GM12878 (cell line): ENCODE results near the gene RASGRP3. TPM values are rescaled to one million over a fixed set of nuclear protein-coding genes. Genes with fewer than 3 reads are reported as not detected.

Experiments
- ATAC-seq: fragments of 200-7000 bp; cut with Tn5 transposase; 3 replicates; pipeline ENCODE4 v1.9.1; 2020; ENCODE audit warnings: mild to moderate bottlenecking, moderate library complexity
- BruUV-seq: library from RNA; stranded (reverse); fragments of 400-500 nt; replicated peaks from 2 replicates; lab custom pipeline; 2021; lab: Mats Ljungman, UMichigan
- CTCF ChIA-PET: fragments of 300-600 bp; sonication (Branson Sonifier 250); formaldehyde crosslinking; extraction: SDS; loops from one replicate; lab custom pipeline; 2021; ENCODE audit warnings: inconsistent platforms; lab: Yijun Ruan, JAX
- POLR2A ChIA-PET: fragments of 350-600 bp; formaldehyde crosslinking; extraction: SDS; loops from one replicate; lab custom pipeline; 2021; ENCODE audit warnings: inconsistent platforms; lab: Charles Lee
- RAD21 ChIA-PET: fragments of 300-600 bp; sonication (Branson Sonifier 250); formaldehyde crosslinking; loops from one replicate; lab custom pipeline; 2023; ENCODE audit warnings: antibody characterized with exemption; ENCODE audit not compliant: unreplicated experiment; lab: Charles Lee
- SMC1A ChIA-PET: fragments of 300-600 bp; sonication (Branson Sonifier 250); formaldehyde crosslinking; loops from one replicate; lab custom pipeline; 2023; ENCODE audit not compliant: unreplicated experiment, uncharacterized antibody; lab: Charles Lee
- DNase-seq: peaks from one replicate; pipeline ENCODE4 v3.0.0-alpha.2; 2011; ENCODE audit warnings: low read depth, low spot score
- FAIRE-seq: peaks from 3 replicates; lab custom pipeline; 2011; peaks lifted over from hg19 to GRCh38; lab: Jason Lieb, UNC
- H2AFZ ChIP-seq: 2 replicates; pipeline ENCODE4 v1.6.0; 2011; ENCODE audit warnings: low read depth, low read length, control low read depth; ENCODE audit not compliant: control insufficient read depth
- H3K27ac ChIP-seq: 2 replicates; pipeline ENCODE4 v1.5.1; 2011; ENCODE audit warnings: control low read depth; ENCODE audit not compliant: control insufficient read depth, insufficient read depth
- H3K27me3 ChIP-seq, 2 experiments: replicated peaks in 1 of 2; 2 replicates each; pipeline versions ENCODE4 v1.6.0 to v1.6.1; 2011; ENCODE audit warnings: low read length in 1 of 2; ENCODE audit not compliant: control insufficient read depth in 2 of 2, insufficient read depth in 2 of 2
- H3K36me3 ChIP-seq, 2 experiments: 2 replicates each; pipeline ENCODE4 v1.5.1; 2011; ENCODE audit warnings: low read length in 1 of 2; ENCODE audit not compliant: control insufficient read depth in 2 of 2, insufficient read depth in 2 of 2
- H3K4me1 ChIP-seq: 2 replicates; pipeline ENCODE4 v1.6.1; 2011; ENCODE audit warnings: mild to moderate bottlenecking, low read length, moderate library complexity, mixed read lengths; ENCODE audit not compliant: control insufficient read depth, insufficient read depth
- H3K4me2 ChIP-seq: 2 replicates; pipeline ENCODE4 v1.6.0; 2011; ENCODE audit warnings: control low read depth; ENCODE audit not compliant: control insufficient read depth, insufficient read depth
- H3K4me3 ChIP-seq: fragments of 200-600 bp; sonication (generic); 2 replicates; pipeline ENCODE4 v1.5.1; 2016
- H3K79me2 ChIP-seq: 2 replicates; pipeline ENCODE4 v1.6.0; 2011; ENCODE audit warnings: low read length; ENCODE audit not compliant: control insufficient read depth, insufficient read depth
- H3K9ac ChIP-seq: 2 replicates; pipeline ENCODE4 v1.8.0; 2011; ENCODE audit warnings: low read length, control low read depth, mixed read lengths; ENCODE audit not compliant: control insufficient read depth, insufficient read depth
- H3K9me3 ChIP-seq: replicated peaks from 3 replicates; pipeline ENCODE4 v1.5.1; 2011; ENCODE audit warnings: mild to moderate bottlenecking, low read length; ENCODE audit not compliant: control insufficient read depth, insufficient read depth
- H4K20me1 ChIP-seq: 2 replicates; pipeline ENCODE4 v1.6.0; 2011; ENCODE audit not compliant: control insufficient read depth, insufficient read depth
- CBX5 ChIP-seq: sonication (generic); IDR thresholded peaks from 2 replicates; pipeline ENCODE4 v1.6.1; 2016; ENCODE audit warnings: low read depth, moderate library complexity, mild to moderate bottlenecking, inconsistent platforms
- HDAC2 ChIP-seq: fragments of 200-600 bp; sonication (generic); IDR thresholded peaks from 2 replicates; pipeline ENCODE4 v1.6.1; 2017
- IKZF2 ChIP-seq, 2 experiments: fragments of 450-650 bp; IDR thresholded peaks; 2 replicates each; pipeline ENCODE4 v1.6.1; 2017; ENCODE audit warnings: mild to moderate bottlenecking in 2 of 2, moderate library complexity in 2 of 2
- KLF5 ChIP-seq: fragments of 450-650 bp; IDR thresholded peaks from 2 replicates; pipeline ENCODE4 v1.6.1; 2014; ENCODE audit warnings: mild to moderate bottlenecking; ENCODE audit not compliant: partially characterized antibody
- NR2C1 ChIP-seq: fragments of 450-650 bp; IDR thresholded peaks from 2 replicates; pipeline ENCODE4 v1.6.1; 2017; ENCODE audit warnings: antibody characterized with exemption, mild to moderate bottlenecking, moderate library complexity
- NR2C2 ChIP-seq: IDR thresholded peaks from 2 replicates; pipeline ENCODE4 v1.6.1; 2011; ENCODE audit warnings: borderline replicate concordance, low read depth; ENCODE audit not compliant: control insufficient read depth, insufficient read length
- POLR2A ChIP-seq: IDR thresholded peaks from 2 replicates; pipeline ENCODE4 v1.6.1; 2011; ENCODE audit warnings: low read depth, mild to moderate bottlenecking, low read length
- ZNF384 ChIP-seq: IDR thresholded peaks from 2 replicates; pipeline ENCODE4 v1.6.1; 2012; ENCODE audit warnings: low read depth, mild to moderate bottlenecking, low read length, improper control_type of control experiment, borderline replicate concordance
- WGBS: methylation state at CpG from one replicate; pipeline ENCODE4 v1.1.6; 2016; ENCODE audit warnings: low lambda C conversion rate; ENCODE audit not compliant: insufficient replicate concordance, insufficient coverage; ENCODE audit errors: missing lambda C conversion rate; 5-methylcytosine and 5-hydroxymethylcytosine counted together
- in situ Hi-C: fragments of 300-500 bp; cut with MboI; formaldehyde crosslinking; loops from 9 replicates; pipeline ENCODE4 v1.14.3; 2018; ENCODE audit warnings: mixed read lengths
- intact Hi-C: fragments of 100-400 bp; cut with micrococcal nuclease; formaldehyde crosslinking; loops from one replicate; pipeline ENCODE4 v1.14.2; 2022; ENCODE audit not compliant: unreplicated experiment
- polyA plus RNA-seq, 11 experiments: library from polyadenylated mRNA; depleted of rRNA in 4 of 11; unstranded in 6 of 11; stranded (reverse) in 5 of 11; fragments of >200 nt; fragmentation: Nextera tagmentation in 4 of 11; fragmentation: Illumina TruSeq in 1 of 11; extraction: Ambion mirVana in 4 of 11; extraction: Trizol in 1 of 11; gene quantifications; 1 replicate in 1 of 11; 2 replicates in 10 of 11; pipeline versions ENCODE4 v1.2.1 to v1.2.3, GENCODE V29; 2011 to 2016; ENCODE audit warnings: inconsistent platforms in 2 of 11, missing spikeins in 2 of 11, low read depth in 1 of 11
- total RNA-seq, 4 experiments: library from RNA; depleted of rRNA in 3 of 4; stranded (reverse); fragments of >200 nt in 3 of 4; fragmentation: Illumina TruSeq in 1 of 4; extraction: Trizol in 1 of 4; gene quantifications; 2 replicates each; pipeline versions ENCODE4 v1.2.1 to v1.2.3, GENCODE V29; 2013 to 2021
- TF ChIP-seq, protein P1 (sequence below): IDR thresholded peaks from 2 replicates; pipeline ENCODE4 v1.6.1; 2012; ENCODE audit warnings: mild to moderate bottlenecking, low read depth, low read length
- TF ChIP-seq, protein P2 (sequence below): fragments of 450-650 bp; IDR thresholded peaks from 2 replicates; pipeline ENCODE4 v1.6.1; 2017; ENCODE audit warnings: mild to moderate bottlenecking, low read depth, inconsistent platforms; ENCODE audit not compliant: poor library complexity, severe bottlenecking
- TF ChIP-seq, protein P3 (sequence below): fragments of 450-650 bp; formaldehyde crosslinking; IDR thresholded peaks from 2 replicates; pipeline ENCODE4 v1.4.0; 2020; ENCODE audit warnings: mild to moderate bottlenecking, moderate library complexity

RASGRP3 gene
- total and polyA plus RNA-seq, 10 of the 15 experiments (the other 5 are each of a cell fraction or from before 2014, with no cell fraction given): 31.6 to 106 (median 64.7) TPM

DNA sequence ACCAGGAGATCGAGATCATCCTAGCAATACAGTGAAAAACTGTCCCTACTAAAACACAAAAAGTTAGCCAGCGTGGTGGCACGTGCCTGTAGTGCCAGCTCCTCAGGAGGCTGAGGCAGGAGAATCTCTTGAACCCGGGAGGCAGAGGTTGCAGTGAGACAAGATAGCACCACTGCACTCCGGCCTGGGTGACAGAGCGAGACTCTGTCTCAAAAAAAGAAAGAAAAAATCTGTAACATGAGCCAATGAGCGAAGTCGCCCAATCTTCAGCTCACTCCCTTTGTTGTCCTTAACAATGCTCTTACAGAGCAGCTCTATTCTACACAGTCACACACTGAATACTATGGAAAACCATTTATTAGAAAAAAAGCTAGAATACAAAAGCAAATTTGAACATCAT lies 100.6 kb downstream of the RASGRP3 start:
- RAD21 ChIA-PET: interaction anchor here (0.7 kb wide), 1 partner anchor 102 kb away, joined by 3 read pairs; no protein-coding TSS in a partner anchor
- no peaks in the 10 kb centered on the region for H3K4me1 ChIP-seq
- TF ChIP-seq, protein P1, sequence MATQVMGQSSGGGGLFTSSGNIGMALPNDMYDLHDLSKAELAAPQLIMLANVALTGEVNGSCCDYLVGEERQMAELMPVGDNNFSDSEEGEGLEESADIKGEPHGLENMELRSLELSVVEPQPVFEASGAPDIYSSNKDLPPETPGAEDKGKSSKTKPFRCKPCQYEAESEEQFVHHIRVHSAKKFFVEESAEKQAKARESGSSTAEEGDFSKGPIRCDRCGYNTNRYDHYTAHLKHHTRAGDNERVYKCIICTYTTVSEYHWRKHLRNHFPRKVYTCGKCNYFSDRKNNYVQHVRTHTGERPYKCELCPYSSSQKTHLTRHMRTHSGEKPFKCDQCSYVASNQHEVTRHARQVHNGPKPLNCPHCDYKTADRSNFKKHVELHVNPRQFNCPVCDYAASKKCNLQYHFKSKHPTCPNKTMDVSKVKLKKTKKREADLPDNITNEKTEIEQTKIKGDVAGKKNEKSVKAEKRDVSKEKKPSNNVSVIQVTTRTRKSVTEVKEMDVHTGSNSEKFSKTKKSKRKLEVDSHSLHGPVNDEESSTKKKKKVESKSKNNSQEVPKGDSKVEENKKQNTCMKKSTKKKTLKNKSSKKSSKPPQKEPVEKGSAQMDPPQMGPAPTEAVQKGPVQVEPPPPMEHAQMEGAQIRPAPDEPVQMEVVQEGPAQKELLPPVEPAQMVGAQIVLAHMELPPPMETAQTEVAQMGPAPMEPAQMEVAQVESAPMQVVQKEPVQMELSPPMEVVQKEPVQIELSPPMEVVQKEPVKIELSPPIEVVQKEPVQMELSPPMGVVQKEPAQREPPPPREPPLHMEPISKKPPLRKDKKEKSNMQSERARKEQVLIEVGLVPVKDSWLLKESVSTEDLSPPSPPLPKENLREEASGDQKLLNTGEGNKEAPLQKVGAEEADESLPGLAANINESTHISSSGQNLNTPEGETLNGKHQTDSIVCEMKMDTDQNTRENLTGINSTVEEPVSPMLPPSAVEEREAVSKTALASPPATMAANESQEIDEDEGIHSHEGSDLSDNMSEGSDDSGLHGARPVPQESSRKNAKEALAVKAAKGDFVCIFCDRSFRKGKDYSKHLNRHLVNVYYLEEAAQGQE: no peak
- TF ChIP-seq NR2C1 (no peak), NR2C2 (no peak), CBX5 (no peak), HDAC2 (no peak), ZNF384 (no peak), POLR2A (no peak), KLF5 (no peak), IKZF2 (IDR thresholded peaks at IDR 0.05) (no peak)
- TF ChIP-seq, protein P2, sequence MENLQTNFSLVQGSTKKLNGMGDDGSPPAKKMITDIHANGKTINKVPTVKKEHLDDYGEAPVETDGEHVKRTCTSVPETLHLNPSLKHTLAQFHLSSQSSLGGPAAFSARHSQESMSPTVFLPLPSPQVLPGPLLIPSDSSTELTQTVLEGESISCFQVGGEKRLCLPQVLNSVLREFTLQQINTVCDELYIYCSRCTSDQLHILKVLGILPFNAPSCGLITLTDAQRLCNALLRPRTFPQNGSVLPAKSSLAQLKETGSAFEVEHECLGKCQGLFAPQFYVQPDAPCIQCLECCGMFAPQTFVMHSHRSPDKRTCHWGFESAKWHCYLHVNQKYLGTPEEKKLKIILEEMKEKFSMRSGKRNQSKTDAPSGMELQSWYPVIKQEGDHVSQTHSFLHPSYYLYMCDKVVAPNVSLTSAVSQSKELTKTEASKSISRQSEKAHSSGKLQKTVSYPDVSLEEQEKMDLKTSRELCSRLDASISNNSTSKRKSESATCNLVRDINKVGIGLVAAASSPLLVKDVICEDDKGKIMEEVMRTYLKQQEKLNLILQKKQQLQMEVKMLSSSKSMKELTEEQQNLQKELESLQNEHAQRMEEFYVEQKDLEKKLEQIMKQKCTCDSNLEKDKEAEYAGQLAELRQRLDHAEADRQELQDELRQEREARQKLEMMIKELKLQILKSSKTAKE: no peak
- TF ChIP-seq, protein P3, sequence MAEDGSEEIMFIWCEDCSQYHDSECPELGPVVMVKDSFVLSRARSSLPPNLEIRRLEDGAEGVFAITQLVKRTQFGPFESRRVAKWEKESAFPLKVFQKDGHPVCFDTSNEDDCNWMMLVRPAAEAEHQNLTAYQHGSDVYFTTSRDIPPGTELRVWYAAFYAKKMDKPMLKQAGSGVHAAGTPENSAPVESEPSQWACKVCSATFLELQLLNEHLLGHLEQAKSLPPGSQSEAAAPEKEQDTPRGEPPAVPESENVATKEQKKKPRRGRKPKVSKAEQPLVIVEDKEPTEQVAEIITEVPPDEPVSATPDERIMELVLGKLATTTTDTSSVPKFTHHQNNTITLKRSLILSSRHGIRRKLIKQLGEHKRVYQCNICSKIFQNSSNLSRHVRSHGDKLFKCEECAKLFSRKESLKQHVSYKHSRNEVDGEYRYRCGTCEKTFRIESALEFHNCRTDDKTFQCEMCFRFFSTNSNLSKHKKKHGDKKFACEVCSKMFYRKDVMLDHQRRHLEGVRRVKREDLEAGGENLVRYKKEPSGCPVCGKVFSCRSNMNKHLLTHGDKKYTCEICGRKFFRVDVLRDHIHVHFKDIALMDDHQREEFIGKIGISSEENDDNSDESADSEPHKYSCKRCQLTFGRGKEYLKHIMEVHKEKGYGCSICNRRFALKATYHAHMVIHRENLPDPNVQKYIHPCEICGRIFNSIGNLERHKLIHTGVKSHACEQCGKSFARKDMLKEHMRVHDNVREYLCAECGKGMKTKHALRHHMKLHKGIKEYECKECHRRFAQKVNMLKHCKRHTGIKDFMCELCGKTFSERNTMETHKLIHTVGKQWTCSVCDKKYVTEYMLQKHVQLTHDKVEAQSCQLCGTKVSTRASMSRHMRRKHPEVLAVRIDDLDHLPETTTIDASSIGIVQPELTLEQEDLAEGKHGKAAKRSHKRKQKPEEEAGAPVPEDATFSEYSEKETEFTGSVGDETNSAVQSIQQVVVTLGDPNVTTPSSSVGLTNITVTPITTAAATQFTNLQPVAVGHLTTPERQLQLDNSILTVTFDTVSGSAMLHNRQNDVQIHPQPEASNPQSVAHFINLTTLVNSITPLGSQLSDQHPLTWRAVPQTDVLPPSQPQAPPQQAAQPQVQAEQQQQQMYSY (CRISPR knock-in tag): no peak
- TF ChIP-seq, all 136 proteins: peak for 0
- ChIA-PET CTCF (interaction anchor here (1.3 kb wide), 1 partner anchor 101 kb away, joined by 4 read pairs; the partner anchor contains the start of gene RASGRP3), SMC1A (interaction anchor here (0.6 to 2.0 kb wide), 2 partner anchors 56 to 101 kb away, joined by 3 to 6 read pairs; partner anchors contain the start of gene RASGRP3), POLR2A (no interaction called here)
- H3K27me3 ChIP-seq: no peaks in the 10 kb centered on the region
- H3K4me2 ChIP-seq: no peak overlapping the region
- H3K27ac ChIP-seq: no peak overlapping the region
- no peaks in the 10 kb centered on the region for H4K20me1 ChIP-seq
- DNase-seq (no peak), ATAC-seq (no peak), FAIRE-seq (no peak)
- no peak overlapping the region for H3K4me3 ChIP-seq
- intact Hi-C loops: no loop called here
- in situ Hi-C loops: loop anchor here (25.0 kb wide), 1 partner anchor 815 kb away; no protein-coding TSS in a partner anchor
- no TSS peak for BruUV-seq
- H3K9me3 ChIP-seq: no peaks in the 10 kb centered on the region
- H2AFZ ChIP-seq: no peak overlapping the region
- no peak overlapping the region for H3K9ac ChIP-seq
- WGBS: 90% methylated on average over 8 of the region's 8 CpGs
- H3K36me3 ChIP-seq: no peaks in the 10 kb centered on the region
- no peaks in the 10 kb centered on the region for H3K79me2 ChIP-seq
